ENCODE measurements around the gene BCAP31.

Gene BCAP31

GRCh38 chrX:153690466-153690865 is 33.7 kb downstream of the BCAP31 start:
- H3K36me3 Mint-ChIP-seq (ENCODE audit: low read depth) = no peaks in the 10 kb centered on the region
- peak overlapping the region; percentile 63 to 80 (median 76) for H3K4me3 Mint-ChIP-seq
- no peak for TF ChIP-seq CTCF (IDR thresholded peaks at IDR 0.05; ENCODE audit: unreplicated experiment in 3 of 3)
- peaks cover 6% of the 10 kb centered on the region for H3K9me3 Mint-ChIP-seq
- no peaks in the 10 kb centered on the region for H3K27me3 Mint-ChIP-seq (ENCODE audit: low read depth)
- peaks cover 7% of the 10 kb centered on the region for H3K4me1 Mint-ChIP-seq
- H3K27ac Mint-ChIP-seq = no peak overlapping the region

- Mint-ChIP-seq H3K27ac (no peak overlapping the region), H3K4me1 (peaks cover 7% of the 10 kb centered on the region), H3K9me3 (peaks cover 6% of the 10 kb centered on the region), H3K27me3 (ENCODE audit: low read depth) (no peaks in the 10 kb centered on the region), H3K4me3 (peak overlapping the region; percentile 68 to 80 (median 79)), H3K36me3 (ENCODE audit: low read depth) (no peaks in the 10 kb centered on the region)
- TF ChIP-seq CTCF (IDR thresholded peaks at IDR 0.05; ENCODE audit: unreplicated experiment in 3 of 3) = peak in 1 of 3 experiments; percentile 36
These were observed 34.3 kb downstream of the BCAP31 start for GRCh38 chrX:153689654-153690465.

GRCh38 chrX:153688911-153689590 is 35.1 kb downstream of the BCAP31 start:
- peak overlapping the region; percentile 68 to 79 (median 77) for H3K4me3 Mint-ChIP-seq
- TF ChIP-seq CTCF (IDR thresholded peaks at IDR 0.05; ENCODE audit: unreplicated experiment in 3 of 3) = no peak
- H3K4me1 Mint-ChIP-seq = peaks cover 7% of the 10 kb centered on the region
- H3K27ac Mint-ChIP-seq = no peak overlapping the region
- no peaks in the 10 kb centered on the region for H3K27me3 Mint-ChIP-seq (ENCODE audit: low read depth)
- H3K36me3 Mint-ChIP-seq (ENCODE audit: low read depth) = no peaks in the 10 kb centered on the region
- H3K9me3 Mint-ChIP-seq = peaks cover 6% of the 10 kb centered on the region

DNA sequence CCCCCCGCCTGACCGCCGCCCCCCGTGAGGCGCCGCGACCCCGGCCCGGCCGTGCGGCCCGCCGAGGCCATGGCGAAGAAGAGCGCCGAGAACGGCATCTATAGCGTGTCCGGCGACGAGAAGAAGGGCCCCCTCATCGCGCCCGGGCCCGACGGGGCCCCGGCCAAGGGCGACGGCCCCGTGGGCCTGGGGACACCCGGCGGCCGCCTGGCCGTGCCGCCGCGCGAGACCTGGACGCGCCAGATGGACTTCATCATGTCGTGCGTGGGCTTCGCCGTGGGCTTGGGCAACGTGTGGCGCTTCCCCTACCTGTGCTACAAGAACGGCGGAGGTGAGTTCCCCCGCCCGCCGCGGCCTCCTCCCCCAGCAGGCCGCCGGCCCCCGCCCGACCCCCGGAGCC is 35.7 kb downstream of the BCAP31 start:
- H3K9me3 Mint-ChIP-seq = peaks cover 9% of the 10 kb centered on the region
- peaks cover 7% of the 10 kb centered on the region for H3K4me1 Mint-ChIP-seq
- no peaks in the 10 kb centered on the region for H3K36me3 Mint-ChIP-seq (ENCODE audit: low read depth)
- no peak overlapping the region for H3K4me3 Mint-ChIP-seq
- H3K27me3 Mint-ChIP-seq (ENCODE audit: low read depth) = no peaks in the 10 kb centered on the region
- TF ChIP-seq CTCF (IDR thresholded peaks at IDR 0.05; ENCODE audit: unreplicated experiment in 3 of 3) = no peak
- no peak overlapping the region for H3K27ac Mint-ChIP-seq

GRCh38 chrX:153688071-153688470 is 36.1 kb downstream of the BCAP31 start:
- no peaks in the 10 kb centered on the region for H3K36me3 Mint-ChIP-seq (ENCODE audit: low read depth)
- peaks cover 9% of the 10 kb centered on the region for H3K9me3 Mint-ChIP-seq
- no peak for TF ChIP-seq CTCF (IDR thresholded peaks at IDR 0.05; ENCODE audit: unreplicated experiment in 3 of 3)
- no peaks in the 10 kb centered on the region for H3K27me3 Mint-ChIP-seq (ENCODE audit: low read depth)
- peaks cover 7% of the 10 kb centered on the region for H3K4me1 Mint-ChIP-seq
- no peak overlapping the region for H3K4me3 Mint-ChIP-seq
- H3K27ac Mint-ChIP-seq = no peak overlapping the region

Measured in nephron (organoid).